K562 (cell line): ENCODE results near the gene CERS5. TPM values are rescaled to one million over a fixed set of nuclear protein-coding genes. Genes with fewer than 3 reads are reported as not detected.

Experiments used
- ATAC-seq: fragments of 200-7000 bp; cut with Tn5 transposase; 3 replicates; pipeline ENCODE4 v1.9.1; 2020; ENCODE audit warnings: moderate library complexity
- BruUV-seq: library from RNA; stranded (reverse); fragments of 400-500 nt; replicated peaks from 2 replicates; lab custom pipeline; 2021; lab: Mats Ljungman, UMichigan
- CTCF ChIA-PET: fragments of 300-600 bp; formaldehyde crosslinking; extraction: SDS; loops from one replicate; lab custom pipeline; 2021; ENCODE audit warnings: low intra/inter-chr PET ratio; lab: Yijun Ruan, JAX
- POLR2A ChIA-PET: fragments of 300-600, 350-650 bp; sonication (Branson Sonifier 250); formaldehyde crosslinking; extraction: SDS; loops from one replicate; lab custom pipeline; 2021; ENCODE audit warnings: antibody characterized with exemption, inconsistent platforms; lab: Yijun Ruan, JAX
- DNase-seq, 4 experiments: peaks; one replicate each; pipeline versions ENCODE4 v3.0.0 to v3.0.0-alpha.2; 2011 to 2018; ENCODE audit warnings: low spot score in 3 of 4, mixed read lengths in 3 of 4; ENCODE audit errors: extremely low read depth in 1 of 4
- FAIRE-seq: peaks from 2 replicates; lab custom pipeline; 2011; peaks lifted over from hg19 to GRCh38; lab: Jason Lieb, UNC
- H2AFZ ChIP-seq: 2 replicates; pipeline ENCODE4 v1.6.0; 2011; ENCODE audit warnings: low read depth, low read length, control low read depth, inconsistent platforms
- H3K27ac ChIP-seq: fragments of 200-600 bp; 3 replicates; pipeline ENCODE4 v1.8.0; 2011; ENCODE audit warnings: low read depth, mild to moderate bottlenecking, control low read depth, inconsistent platforms, low read length, moderate library complexity, mixed read lengths; ENCODE audit errors: extremely low read depth
- H3K27me3 ChIP-seq, 2 experiments: fragments of 300-600 bp in 1 of 2; 2 replicates in 1 of 2; 3 replicates in 1 of 2; pipeline versions ENCODE4 v1.6.0 to v1.8.0; 2011; ENCODE audit warnings: inconsistent platforms in 2 of 2, low read length in 2 of 2, mild to moderate bottlenecking in 1 of 2, mixed read lengths in 1 of 2, moderate library complexity in 1 of 2; ENCODE audit not compliant: control insufficient read depth in 2 of 2, insufficient read depth in 2 of 2
- H3K36me3 ChIP-seq: fragments of 300-600 bp; 3 replicates; pipeline ENCODE4 v1.8.0; 2011; ENCODE audit warnings: mild to moderate bottlenecking, low read length, inconsistent platforms; ENCODE audit not compliant: control insufficient read depth, insufficient read depth
- H3K4me1 ChIP-seq, 2 experiments: fragments of 200-600 bp in 1 of 2; replicated peaks in 1 of 2; 2 replicates in 1 of 2; 3 replicates in 1 of 2; pipeline versions ENCODE4 v1.5.1 to v1.8.0; 2011; ENCODE audit warnings: inconsistent platforms in 2 of 2, low read length in 2 of 2, mild to moderate bottlenecking in 1 of 2, mixed read lengths in 1 of 2, moderate library complexity in 1 of 2; ENCODE audit not compliant: control insufficient read depth in 2 of 2, insufficient read depth in 2 of 2
- H3K4me2 ChIP-seq: 2 replicates; pipeline ENCODE4 v1.6.1; 2011; ENCODE audit warnings: low read length, control low read depth, inconsistent platforms, mixed read lengths; ENCODE audit not compliant: insufficient read depth
- H3K4me3 ChIP-seq: fragments of 200-600 bp; sonication (generic), shearing (Covaris generic); 2 replicates; pipeline ENCODE4 v1.5.1; 2016; ENCODE audit warnings: control low read depth, inconsistent platforms
- H3K79me2 ChIP-seq: fragments of 200-600 bp; 3 replicates; pipeline ENCODE4 v1.8.0; 2011; ENCODE audit warnings: low read length, inconsistent platforms; ENCODE audit not compliant: control insufficient read depth, insufficient read depth
- H3K9ac ChIP-seq, 2 experiments: 2 replicates each; pipeline versions ENCODE4 v1.6.0 to v1.6.1; 2011; ENCODE audit warnings: low read depth in 2 of 2, low read length in 2 of 2, control low read depth in 1 of 2, inconsistent platforms in 1 of 2, mild to moderate bottlenecking in 1 of 2, mixed read lengths in 1 of 2; ENCODE audit not compliant: insufficient read depth in 1 of 2
- H3K9me1 ChIP-seq: one replicate; pipeline ENCODE4 v1.6.0; 2011; ENCODE audit warnings: inconsistent platforms, mild to moderate bottlenecking, low read length, moderate library complexity; ENCODE audit not compliant: control insufficient read depth, insufficient read depth
- H3K9me3 ChIP-seq: replicated peaks from 2 replicates; pipeline ENCODE4 v1.5.1; 2011; ENCODE audit warnings: low read depth, low read length, inconsistent platforms; ENCODE audit not compliant: control insufficient read depth, insufficient read depth
- H4K20me1 ChIP-seq: replicated peaks from 2 replicates; pipeline ENCODE4 v1.6.1; 2011; ENCODE audit warnings: low read length, inconsistent platforms, mixed read lengths; ENCODE audit not compliant: control insufficient read depth, insufficient read depth
- ARNT ChIP-seq, 2 experiments: fragments of 450-650 bp; IDR thresholded peaks; 2 replicates each; pipeline ENCODE4 v1.6.1; 2016; ENCODE audit warnings: mild to moderate bottlenecking in 1 of 2
- DACH1 ChIP-seq: fragments of 450-650 bp; IDR thresholded peaks from 2 replicates; pipeline ENCODE4 v1.6.1; 2018; ENCODE audit not compliant: partially characterized antibody
- HDAC8 ChIP-seq: fragments of 450-650 bp; IDR thresholded peaks from 2 replicates; pipeline ENCODE4 v1.6.1; 2016; ENCODE audit warnings: mild to moderate bottlenecking, missing genetic modification characterization, moderate library complexity, missing compliant biosample characterization
- MEF2A ChIP-seq: IDR thresholded peaks from 2 replicates; pipeline ENCODE4 v1.6.1; 2011; ENCODE audit warnings: low read depth, mild to moderate bottlenecking, low read length, moderate library complexity; ENCODE audit not compliant: control insufficient read depth
- MYBL2 ChIP-seq, 2 experiments: fragments of 450-650 bp in 1 of 2; sonication (generic) in 1 of 2; formaldehyde crosslinking in 1 of 2; IDR thresholded peaks; 2 replicates each; pipeline versions ENCODE4 v1.6.1 to v1.8.1; 2017 to 2022; ENCODE audit warnings: borderline replicate concordance in 1 of 2, inconsistent platforms in 1 of 2, low read depth in 1 of 2, mild to moderate bottlenecking in 1 of 2, missing genetic modification reagents in 1 of 2, moderate library complexity in 1 of 2
- PTTG1 ChIP-seq: fragments of 450-650 bp; IDR thresholded peaks from 2 replicates; pipeline ENCODE4 v1.6.1; 2016; ENCODE audit warnings: low read depth, mild to moderate bottlenecking, missing genetic modification characterization, missing compliant biosample characterization
- RAD21 ChIP-seq, 2 experiments: fragments of 250-450 bp in 1 of 2; fragments of 450-650 bp in 1 of 2; sonication (Bioruptor Pico) in 1 of 2; formaldehyde crosslinking in 1 of 2; IDR thresholded peaks in 1 of 2; conservative IDR thresholded peaks in 1 of 2; 2 replicates each; pipeline versions ENCODE4 v1.4.0 to v1.8.0; 2020 to 2022; ENCODE audit warnings: mild to moderate bottlenecking in 2 of 2, moderate library complexity in 1 of 2
- TEAD1 ChIP-seq, 2 experiments: fragments of 450-650 bp in 1 of 2; sonication (generic) in 1 of 2; formaldehyde crosslinking; IDR thresholded peaks; 2 replicates each; pipeline versions ENCODE4 v1.4.0 to v1.8.0; 2020 to 2022; ENCODE audit warnings: mild to moderate bottlenecking in 2 of 2, missing genetic modification reagents in 1 of 2
- ZNF12 ChIP-seq: sonication (generic); formaldehyde crosslinking; IDR thresholded peaks from 2 replicates; pipeline ENCODE4 v1.4.0; 2020; ENCODE audit warnings: mild to moderate bottlenecking, missing genetic modification reagents
- ZNF184 ChIP-seq: sonication (generic); formaldehyde crosslinking; IDR thresholded peaks from 2 replicates; pipeline ENCODE4 v1.5.0; 2020; ENCODE audit warnings: missing genetic modification reagents
- WGBS: fragments of 100-300 bp; shearing (Covaris generic); methylation state at CpG from one replicate; pipeline ENCODE4 v1.1.6; 2016; ENCODE audit warnings: low coverage, mixed read lengths; ENCODE audit not compliant: insufficient coverage; ENCODE audit errors: missing lambda C conversion rate; 5-methylcytosine and 5-hydroxymethylcytosine counted together
- in situ Hi-C: fragments of 300-500 bp; cut with MboI; formaldehyde crosslinking; loops from 4 replicates; pipeline ENCODE4 v1.15.0; 2018; ENCODE audit warnings: inconsistent platforms, mixed read lengths
- intact Hi-C: fragments of 100-400 bp; cut with micrococcal nuclease; formaldehyde crosslinking; loops from 2 replicates; pipeline ENCODE4 v1.14.2; 2022
- polyA plus RNA-seq, 8 experiments: library from polyadenylated mRNA; depleted of rRNA in 4 of 8; stranded (reverse) in 5 of 8; unstranded in 3 of 8; fragments of >200 nt; fragmentation: Nextera tagmentation in 2 of 8; fragmentation: Illumina TruSeq in 1 of 8; extraction: Ambion mirVana in 2 of 8; extraction: Trizol in 1 of 8; gene quantifications; 2 replicates each; pipeline versions ENCODE4 v1.2.1 to v1.2.3, GENCODE V29; 2011 to 2014; ENCODE audit warnings: inconsistent platforms in 1 of 8, missing spikeins in 1 of 8
- total RNA-seq, 7 experiments: library from RNA; depleted of rRNA in 6 of 7; stranded (reverse); fragments of >200 nt in 6 of 7; fragmentation: Illumina TruSeq in 2 of 7; extraction: Trizol in 2 of 7; gene quantifications; 2 replicates each; pipeline versions ENCODE4 v1.2.1 to v1.2.3, GENCODE V29; 2011 to 2021; ENCODE audit warnings: low replicate concordance in 1 of 7
- TF ChIP-seq, protein P1 (sequence below): fragments of 450-650 bp; formaldehyde crosslinking; IDR thresholded peaks from 2 replicates; pipeline ENCODE4 v1.4.0; 2020; ENCODE audit warnings: mild to moderate bottlenecking, moderate library complexity
- TF ChIP-seq, protein P2 (sequence below), 2 experiments: fragments of 450-650 bp; IDR thresholded peaks; 2 replicates each; pipeline ENCODE4 v1.6.1; 2018; ENCODE audit warnings: mild to moderate bottlenecking in 2 of 2, low read depth in 1 of 2; ENCODE audit not compliant: partially characterized antibody in 2 of 2
- TF ChIP-seq, protein P3 (sequence below): fragments of 450-650 bp; formaldehyde crosslinking; IDR thresholded peaks from 2 replicates; pipeline ENCODE4 v1.4.0; 2022; ENCODE audit warnings: missing genetic modification characterization
- TF ChIP-seq, protein P4 (sequence below): fragments of 450-650 bp; formaldehyde crosslinking; IDR thresholded peaks from 2 replicates; pipeline ENCODE4 v1.4.0; 2020; ENCODE audit warnings: mild to moderate bottlenecking, moderate library complexity

CERS5 gene
- total and polyA plus RNA-seq, 9 of the 15 experiments (the other 6 are each of a cell fraction or from before 2014, with no cell fraction given) = 6.1 to 47.5 (median 17.8) TPM

DNA sequence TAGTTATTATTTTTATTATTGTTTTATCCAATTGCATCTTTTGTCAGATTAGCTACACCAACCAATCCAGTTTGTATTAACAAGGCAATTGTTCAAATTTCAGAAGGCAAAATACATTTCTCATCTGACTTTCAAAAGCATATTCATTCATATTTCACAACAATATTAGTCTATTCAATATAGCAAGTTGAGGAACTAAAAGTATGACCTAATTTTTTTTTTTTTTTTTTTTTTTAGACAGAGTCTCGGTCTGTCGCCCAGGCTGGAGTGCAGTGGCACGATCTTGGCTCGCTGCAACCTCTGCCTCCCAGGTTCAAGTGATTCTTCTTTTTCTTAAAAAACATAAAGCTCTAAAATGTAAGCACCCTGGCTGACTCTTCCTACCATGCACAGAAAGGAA lies 37.9 kb downstream of the CERS5 start:
- ATAC-seq = no peak
- no peaks in the 10 kb centered on the region for H3K9me3 ChIP-seq
- intact Hi-C loops = no loop called here
- no peak overlapping the region for H3K4me3 ChIP-seq
- H2AFZ ChIP-seq = no peak overlapping the region
- BruUV-seq = no TSS peak
- no peak for DNase-seq
- CTCF ChIA-PET = no interaction called here
- no peak overlapping the region for H3K9ac ChIP-seq
- FAIRE-seq = no peak
- POLR2A ChIA-PET = interaction anchor here (0.5 to 2.5 kb wide), 7 partner anchors 10 to 67 kb away, joined by 3 to 15 read pairs (median 4); partner anchors contain the start of genes CERS5 and COX14
- no peaks in the 10 kb centered on the region for H3K4me1 ChIP-seq
- WGBS = 100% methylated on average over 4 of the region's 4 CpGs
- H3K4me2 ChIP-seq = no peak overlapping the region
- no peaks in the 10 kb centered on the region for H4K20me1 ChIP-seq
- in situ Hi-C loops = no loop called here
- no peaks in the 10 kb centered on the region for H3K9me1 ChIP-seq
- no peaks in the 10 kb centered on the region for H3K79me2 ChIP-seq
- H3K36me3 ChIP-seq = peaks cover 60% of the 10 kb centered on the region
- no peaks in the 10 kb centered on the region for H3K27me3 ChIP-seq
- H3K27ac ChIP-seq = no peak overlapping the region
- TF ChIP-seq, protein P1, sequence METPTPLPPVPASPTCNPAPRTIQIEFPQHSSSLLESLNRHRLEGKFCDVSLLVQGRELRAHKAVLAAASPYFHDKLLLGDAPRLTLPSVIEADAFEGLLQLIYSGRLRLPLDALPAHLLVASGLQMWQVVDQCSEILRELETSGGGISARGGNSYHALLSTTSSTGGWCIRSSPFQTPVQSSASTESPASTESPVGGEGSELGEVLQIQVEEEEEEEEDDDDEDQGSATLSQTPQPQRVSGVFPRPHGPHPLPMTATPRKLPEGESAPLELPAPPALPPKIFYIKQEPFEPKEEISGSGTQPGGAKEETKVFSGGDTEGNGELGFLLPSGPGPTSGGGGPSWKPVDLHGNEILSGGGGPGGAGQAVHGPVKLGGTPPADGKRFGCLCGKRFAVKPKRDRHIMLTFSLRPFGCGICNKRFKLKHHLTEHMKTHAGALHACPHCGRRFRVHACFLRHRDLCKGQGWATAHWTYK (CRISPR knock-in tag) = no peak
- TF ChIP-seq PTTG1 (tag) (no peak), ARNT (IDR thresholded peaks at IDR 0.05) (no peak), MYBL2 (IDR thresholded peaks at IDR 0.05; ENCODE audit: low read depth) (no peak), MYBL2 (CRISPR knock-in tag; IDR thresholded peaks at IDR 0.05; ENCODE audit: borderline replicate concordance) (no peak), DACH1 (no peak), TEAD1 (CRISPR knock-in tag; IDR thresholded peaks at IDR 0.05) (no peak), RAD21 (CRISPR knock-in tag; conservative IDR thresholded peaks at IDR 0.05 in 1 of 2, IDR thresholded peaks at IDR 0.05 in 1 of 2) (no peak), ZNF12 (CRISPR knock-in tag) (no peak), ZNF184 (CRISPR knock-in tag) (no peak), HDAC8 (no peak), MEF2A (no peak)
- TF ChIP-seq, protein P2, sequence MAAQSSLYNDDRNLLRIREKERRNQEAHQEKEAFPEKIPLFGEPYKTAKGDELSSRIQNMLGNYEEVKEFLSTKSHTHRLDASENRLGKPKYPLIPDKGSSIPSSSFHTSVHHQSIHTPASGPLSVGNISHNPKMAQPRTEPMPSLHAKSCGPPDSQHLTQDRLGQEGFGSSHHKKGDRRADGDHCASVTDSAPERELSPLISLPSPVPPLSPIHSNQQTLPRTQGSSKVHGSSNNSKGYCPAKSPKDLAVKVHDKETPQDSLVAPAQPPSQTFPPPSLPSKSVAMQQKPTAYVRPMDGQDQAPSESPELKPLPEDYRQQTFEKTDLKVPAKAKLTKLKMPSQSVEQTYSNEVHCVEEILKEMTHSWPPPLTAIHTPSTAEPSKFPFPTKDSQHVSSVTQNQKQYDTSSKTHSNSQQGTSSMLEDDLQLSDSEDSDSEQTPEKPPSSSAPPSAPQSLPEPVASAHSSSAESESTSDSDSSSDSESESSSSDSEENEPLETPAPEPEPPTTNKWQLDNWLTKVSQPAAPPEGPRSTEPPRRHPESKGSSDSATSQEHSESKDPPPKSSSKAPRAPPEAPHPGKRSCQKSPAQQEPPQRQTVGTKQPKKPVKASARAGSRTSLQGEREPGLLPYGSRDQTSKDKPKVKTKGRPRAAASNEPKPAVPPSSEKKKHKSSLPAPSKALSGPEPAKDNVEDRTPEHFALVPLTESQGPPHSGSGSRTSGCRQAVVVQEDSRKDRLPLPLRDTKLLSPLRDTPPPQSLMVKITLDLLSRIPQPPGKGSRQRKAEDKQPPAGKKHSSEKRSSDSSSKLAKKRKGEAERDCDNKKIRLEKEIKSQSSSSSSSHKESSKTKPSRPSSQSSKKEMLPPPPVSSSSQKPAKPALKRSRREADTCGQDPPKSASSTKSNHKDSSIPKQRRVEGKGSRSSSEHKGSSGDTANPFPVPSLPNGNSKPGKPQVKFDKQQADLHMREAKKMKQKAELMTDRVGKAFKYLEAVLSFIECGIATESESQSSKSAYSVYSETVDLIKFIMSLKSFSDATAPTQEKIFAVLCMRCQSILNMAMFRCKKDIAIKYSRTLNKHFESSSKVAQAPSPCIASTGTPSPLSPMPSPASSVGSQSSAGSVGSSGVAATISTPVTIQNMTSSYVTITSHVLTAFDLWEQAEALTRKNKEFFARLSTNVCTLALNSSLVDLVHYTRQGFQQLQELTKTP (IDR thresholded peaks at IDR 0.05; ENCODE audit: low read depth in 1 of 2, partially characterized antibody in 2 of 2) = no peak
- TF ChIP-seq, protein P3, sequence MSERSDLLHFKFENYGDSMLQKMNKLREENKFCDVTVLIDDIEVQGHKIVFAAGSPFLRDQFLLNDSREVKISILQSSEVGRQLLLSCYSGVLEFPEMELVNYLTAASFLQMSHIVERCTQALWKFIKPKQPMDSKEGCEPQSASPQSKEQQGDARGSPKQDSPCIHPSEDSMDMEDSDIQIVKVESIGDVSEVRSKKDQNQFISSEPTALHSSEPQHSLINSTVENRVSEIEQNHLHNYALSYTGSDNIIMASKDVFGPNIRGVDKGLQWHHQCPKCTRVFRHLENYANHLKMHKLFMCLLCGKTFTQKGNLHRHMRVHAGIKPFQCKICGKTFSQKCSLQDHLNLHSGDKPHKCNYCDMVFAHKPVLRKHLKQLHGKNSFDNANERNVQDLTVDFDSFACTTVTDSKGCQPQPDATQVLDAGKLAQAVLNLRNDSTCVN (CRISPR knock-in tag) = no peak
- TF ChIP-seq, protein P4, sequence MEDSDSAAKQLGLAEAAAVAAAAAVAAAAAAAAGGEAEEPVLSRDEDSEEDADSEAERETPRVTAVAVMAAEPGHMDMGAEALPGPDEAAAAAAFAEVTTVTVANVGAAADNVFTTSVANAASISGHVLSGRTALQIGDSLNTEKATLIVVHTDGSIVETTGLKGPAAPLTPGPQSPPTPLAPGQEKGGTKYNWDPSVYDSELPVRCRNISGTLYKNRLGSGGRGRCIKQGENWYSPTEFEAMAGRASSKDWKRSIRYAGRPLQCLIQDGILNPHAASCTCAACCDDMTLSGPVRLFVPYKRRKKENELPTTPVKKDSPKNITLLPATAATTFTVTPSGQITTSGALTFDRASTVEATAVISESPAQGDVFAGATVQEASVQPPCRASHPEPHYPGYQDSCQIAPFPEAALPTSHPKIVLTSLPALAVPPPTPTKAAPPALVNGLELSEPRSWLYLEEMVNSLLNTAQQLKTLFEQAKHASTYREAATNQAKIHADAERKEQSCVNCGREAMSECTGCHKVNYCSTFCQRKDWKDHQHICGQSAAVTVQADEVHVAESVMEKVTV (CRISPR knock-in tag) = no peak
